ENCODE measurements around the gene FAM200A.

The FAM200A gene

GRCh38 chr7:99499721-99500636 is 51.9 kb downstream of the FAM200A start, which contains the start of gene ZNF394:
ZNF394 (minus strand) TSS chr7:99500281; CDS start chr7:99500093, 188 bp downstream.
- FAIRE-seq: peak; percentile 85

DNA sequence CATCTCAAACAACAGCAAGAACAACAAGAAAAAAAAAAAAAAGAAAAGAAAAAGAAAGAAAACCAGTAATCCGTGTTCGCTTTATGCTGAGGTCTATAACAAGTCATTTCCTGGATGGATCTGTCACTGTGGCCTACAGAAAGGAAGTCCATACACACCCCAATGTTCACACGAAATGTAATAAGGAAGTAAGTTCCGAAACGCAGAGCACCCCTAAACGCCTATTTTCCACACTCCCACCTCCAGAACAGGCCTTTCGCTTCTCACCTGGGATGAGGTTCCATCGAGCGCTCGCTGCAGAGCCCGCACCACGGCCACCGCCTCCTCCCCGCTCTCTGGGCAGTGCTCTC is 52.6 kb downstream of the FAM200A start:
- no peak for FAIRE-seq

- FAIRE-seq: no peak
These were observed 53.4 kb downstream of the FAM200A start for GRCh38 chr7:99498546-99498944.

GRCh38 chr7:99497766-99498545 is 54.0 kb downstream of the FAM200A start:
- FAIRE-seq: no peak

All from A204.1 (cell line).